ENCODE results near the gene LCE2D.

Gene LCE2D

GRCh38 chr1:152697701-152698600 lies 34.8 kb downstream of the LCE2D start, which contains the start of gene LCE2A:
Gene LCE2A (plus strand): TSS chr1:152698345. CDS start chr1:152698902, 557 bp downstream.
- TF ChIP-seq ZFX (IDR thresholded peaks at IDR 0.05; ENCODE audit: borderline replicate concordance): no peak
- no peak for TF ChIP-seq CTCF (IDR thresholded peaks at IDR 0.05)
- no peak within 1 kb of the TSS for H3K27ac ChIP-seq

- no peak overlapping the region for H3K27ac ChIP-seq
Observed at GRCh38 chr1:152699746-152700145, 36.6 kb downstream of the LCE2D start.

GRCh38 chr1:152707860-152708259 lies 44.7 kb downstream of the LCE2D start, which contains the start of gene LCE4A:
Gene LCE4A (plus strand): TSS chr1:152708160. CDS start chr1:152709076, 916 bp downstream.
- TF ChIP-seq ZFX (IDR thresholded peaks at IDR 0.05; ENCODE audit: borderline replicate concordance) (no peak), CTCF (IDR thresholded peaks at IDR 0.05) (no peak)

More at GRCh38 chr1:152699746-152700145, 36.6 kb downstream of the LCE2D start:
- TF ChIP-seq CTCF (IDR thresholded peaks at IDR 0.05): no peak
- TF ChIP-seq ZFX (IDR thresholded peaks at IDR 0.05; ENCODE audit: borderline replicate concordance): no peak

More at GRCh38 chr1:152707860-152708259, 44.7 kb downstream of the LCE2D start, which contains the start of gene LCE4A:
- no peak within 1 kb of the TSS for H3K27ac ChIP-seq
